Measurements from ENCODE around the gene STAC.

DNA sequence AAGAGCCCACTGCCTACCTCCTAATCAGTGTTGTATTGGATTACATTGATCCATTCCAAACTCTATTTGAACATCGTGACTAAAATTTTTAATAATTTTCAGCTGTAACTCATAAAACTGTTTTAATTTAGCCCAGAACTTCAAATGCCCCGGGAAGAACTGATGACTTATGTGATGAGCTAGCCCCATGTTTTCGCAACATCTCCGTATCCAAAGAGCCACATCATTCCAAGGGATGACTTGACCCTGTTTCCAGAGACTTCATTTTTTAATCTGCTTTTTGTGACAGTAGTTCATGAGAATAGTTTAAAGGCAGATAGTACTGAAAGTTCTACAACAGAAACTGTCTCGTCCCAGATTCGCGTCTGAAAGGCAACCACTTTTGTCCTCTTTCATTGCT, 97.4 kb downstream of the STAC start:
- TF ChIP-seq, protein P1, sequence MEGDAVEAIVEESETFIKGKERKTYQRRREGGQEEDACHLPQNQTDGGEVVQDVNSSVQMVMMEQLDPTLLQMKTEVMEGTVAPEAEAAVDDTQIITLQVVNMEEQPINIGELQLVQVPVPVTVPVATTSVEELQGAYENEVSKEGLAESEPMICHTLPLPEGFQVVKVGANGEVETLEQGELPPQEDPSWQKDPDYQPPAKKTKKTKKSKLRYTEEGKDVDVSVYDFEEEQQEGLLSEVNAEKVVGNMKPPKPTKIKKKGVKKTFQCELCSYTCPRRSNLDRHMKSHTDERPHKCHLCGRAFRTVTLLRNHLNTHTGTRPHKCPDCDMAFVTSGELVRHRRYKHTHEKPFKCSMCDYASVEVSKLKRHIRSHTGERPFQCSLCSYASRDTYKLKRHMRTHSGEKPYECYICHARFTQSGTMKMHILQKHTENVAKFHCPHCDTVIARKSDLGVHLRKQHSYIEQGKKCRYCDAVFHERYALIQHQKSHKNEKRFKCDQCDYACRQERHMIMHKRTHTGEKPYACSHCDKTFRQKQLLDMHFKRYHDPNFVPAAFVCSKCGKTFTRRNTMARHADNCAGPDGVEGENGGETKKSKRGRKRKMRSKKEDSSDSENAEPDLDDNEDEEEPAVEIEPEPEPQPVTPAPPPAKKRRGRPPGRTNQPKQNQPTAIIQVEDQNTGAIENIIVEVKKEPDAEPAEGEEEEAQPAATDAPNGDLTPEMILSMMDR (IDR thresholded peaks at IDR 0.05; ENCODE audit: low read depth, low read length) = no peak
- no peak for TF ChIP-seq EZH2phosphoT487 (IDR thresholded peaks at IDR 0.05; ENCODE audit: low read depth)
